Activated CD4-positive, alpha-beta memory T cell treated with anti-CD3 and anti-CD28 coated beads, Interleukin-2, amount 10 ng/mL, durations not matched to agents 7 days and 5 days (primary cell): ENCODE data around the gene TOM1. TPM values are rescaled to one million over a fixed set of nuclear protein-coding genes. Genes with fewer than 3 reads are reported as not detected.
"Not testable (repeated sequence)": the region's sequence is repeated elsewhere in the genome, so short reads cannot be mapped to it uniquely, and the experiment has no call there.

Experiments
- CTCF ChIA-PET: fragments of 350-600 bp; sonication (Branson Sonifier 250); formaldehyde crosslinking; loops from one replicate; lab custom pipeline; 2021; ENCODE audit warnings: antibody characterized with exemption, inconsistent platforms; lab: Charles Lee
- POLR2A ChIA-PET: fragments of 350-600 bp; sonication (Branson Sonifier 250); formaldehyde crosslinking; loops from one replicate; lab custom pipeline; 2021; ENCODE audit warnings: antibody characterized with exemption; lab: Charles Lee
- DNase-seq: peaks from one replicate; pipeline ENCODE4 v3.0.0-alpha.2; 2020
- H3K27ac Mint-ChIP-seq: one replicate; pipeline ENCODE4 v1.8.0; 2021; ENCODE audit warnings: mild to moderate bottlenecking, mixed read lengths
- H3K27me3 Mint-ChIP-seq: one replicate; pipeline ENCODE4 v1.8.0; 2021; ENCODE audit warnings: mixed read lengths
- H3K36me3 Mint-ChIP-seq: one replicate; pipeline ENCODE4 v1.8.0; 2021; ENCODE audit warnings: low read depth, mixed read lengths
- H3K4me1 Mint-ChIP-seq: one replicate; pipeline ENCODE4 v1.8.0; 2021; ENCODE audit warnings: mixed read lengths
- H3K4me3 Mint-ChIP-seq: one replicate; pipeline ENCODE4 v1.8.0; 2021; ENCODE audit warnings: mild to moderate bottlenecking, mixed read lengths
- H3K9me3 Mint-ChIP-seq: one replicate; pipeline ENCODE4 v1.8.0; 2021; ENCODE audit warnings: mixed read lengths
- total RNA-seq, 2 experiments: library from RNA; stranded (reverse); gene quantifications; one replicate each; pipeline ENCODE4 v1.2.3, GENCODE V29; 2021

The TOM1 gene
- total RNA-seq, 2 experiments from 2014 or later: 37.3 to 41.4 TPM

- ChIA-PET POLR2A (no interaction called here), CTCF (no interaction called here)
- H3K4me3 Mint-ChIP-seq: no peak overlapping the region
- DNase-seq: no peak
- no peaks in the 10 kb centered on the region for H3K9me3 Mint-ChIP-seq
- no peaks in the 10 kb centered on the region for H3K27me3 Mint-ChIP-seq
- no peaks in the 10 kb centered on the region for H3K4me1 Mint-ChIP-seq
- H3K27ac Mint-ChIP-seq: no peak overlapping the region
- H3K36me3 Mint-ChIP-seq: no peaks in the 10 kb centered on the region
Measured at GRCh38 chr22:35390933-35391332, 91.2 kb downstream of the TOM1 start.

GRCh38 chr22:35392357-35392756 lies 92.7 kb downstream of the TOM1 start:
- Mint-ChIP-seq H3K27me3 (no peaks in the 10 kb centered on the region), H3K27ac (no peak overlapping the region), H3K4me3 (no peak overlapping the region), H3K36me3 (no peaks in the 10 kb centered on the region), H3K4me1 (no peaks in the 10 kb centered on the region), H3K9me3 (no peaks in the 10 kb centered on the region)
- no peak for DNase-seq
- ChIA-PET POLR2A (interaction anchor here (0.7 kb wide), 1 partner anchor 12 kb away, joined by 4 read pairs; the partner anchor contains the start of gene HMOX1), CTCF (no interaction called here)

- Mint-ChIP-seq H3K4me3 (no peak overlapping the region), H3K36me3 (no peaks in the 10 kb centered on the region), H3K27ac (no peak overlapping the region), H3K4me1 (no peaks in the 10 kb centered on the region), H3K9me3 (no peaks in the 10 kb centered on the region), H3K27me3 (no peaks in the 10 kb centered on the region)
- ChIA-PET POLR2A (interaction anchor here (0.7 kb wide), 1 partner anchor 13 kb away, joined by 4 read pairs; the partner anchor contains the start of gene HMOX1), CTCF (interaction anchor here (0.7 kb wide), 1 partner anchor 65 kb away, joined by 3 read pairs; no protein-coding TSS in a partner anchor)
- no peak for DNase-seq
Measured at GRCh38 chr22:35393116-35394010, 93.7 kb downstream of the TOM1 start.

- ChIA-PET POLR2A (no interaction called here), CTCF (interaction anchor here (0.7 kb wide), 1 partner anchor 66 kb away, joined by 3 read pairs; no protein-coding TSS in a partner anchor)
- Mint-ChIP-seq H3K4me1 (peaks cover 4% of the 10 kb centered on the region), H3K4me3 (no peak overlapping the region), H3K27ac (no peak overlapping the region), H3K9me3 (no peaks in the 10 kb centered on the region), H3K27me3 (no peaks in the 10 kb centered on the region), H3K36me3 (no peaks in the 10 kb centered on the region)
- no peak for DNase-seq
Measured at GRCh38 chr22:35394011-35394312, 94.3 kb downstream of the TOM1 start.

- Mint-ChIP-seq H3K27me3 (no peaks in the 10 kb centered on the region), H3K27ac (no peak overlapping the region), H3K4me3 (no peak overlapping the region), H3K9me3 (no peaks in the 10 kb centered on the region), H3K36me3 (peaks cover 3% of the 10 kb centered on the region), H3K4me1 (peaks cover 11% of the 10 kb centered on the region)
- ChIA-PET POLR2A (no interaction called here), CTCF (no interaction called here)
- DNase-seq: no peak
Measured at GRCh38 chr22:35394810-35395563, 95.3 kb downstream of the TOM1 start.

- H3K27ac Mint-ChIP-seq, H3K4me3 Mint-ChIP-seq, DNase-seq, POLR2A ChIA-PET, H3K9me3 Mint-ChIP-seq, H3K27me3 Mint-ChIP-seq: not testable (repeated sequence)
- CTCF ChIA-PET: interaction anchor here (0.7 kb wide), 1 partner anchor 799 kb away, joined by 5 read pairs; no protein-coding TSS in a partner anchor
- H3K36me3 Mint-ChIP-seq: peaks cover 13% of the 10 kb centered on the region
- peaks cover 21% of the 10 kb centered on the region for H3K4me1 Mint-ChIP-seq
Measured at GRCh38 chr22:35396622-35397021, 96.9 kb downstream of the TOM1 start.

- H3K4me1 Mint-ChIP-seq: peaks cover 28% of the 10 kb centered on the region
- no peaks in the 10 kb centered on the region for H3K9me3 Mint-ChIP-seq
- H3K27me3 Mint-ChIP-seq: no peaks in the 10 kb centered on the region
- peaks cover 20% of the 10 kb centered on the region for H3K36me3 Mint-ChIP-seq
- no peak overlapping the region for H3K27ac Mint-ChIP-seq
- H3K4me3 Mint-ChIP-seq: no peak overlapping the region
- POLR2A ChIA-PET: interaction anchor here (0.8 to 1.3 kb wide), 2 partner anchors 35 to 140 kb away, joined by 3 read pairs; partner anchors contain the start of gene HMGXB4
- no peak for DNase-seq
- CTCF ChIA-PET: interaction anchor here (1.3 kb wide), 1 partner anchor 9 kb away, joined by 4 read pairs; no protein-coding TSS in a partner anchor
Measured at GRCh38 chr22:35397095-35397904, 97.6 kb downstream of the TOM1 start.

Other genes starting within 250 kb of the TOM1 start
- not detected for gene ISX, start 233.7 kb upstream of the TOM1 start, total RNA-seq
- gene HMGXB4, start 42.4 kb upstream of the TOM1 start, total RNA-seq: 10 to 100 TPM; 32.5 to 36.6 TPM
- gene HMOX1, start 81.2 kb downstream of the TOM1 start, total RNA-seq: 1 to 10 TPM; 2.4 to 2.9 TPM
- gene MCM5, start 100.2 kb downstream of the TOM1 start, total RNA-seq: 100 to 1,000 TPM; 190 to 195 TPM
- gene RASD2, start 240.9 kb downstream of the TOM1 start, total RNA-seq: not detected